ENCODE results near the gene CDK16. TPM values are rescaled to one million over a fixed set of nuclear protein-coding genes. Genes with fewer than 3 reads are reported as not detected.

CDK16 gene
- total and polyA plus RNA-seq, 2 of the 13 experiments (the other 11 are each of a cell fraction or from before 2014, with no cell fraction given): 64.5 to 225 TPM

GRCh38 chrX:47193475-47194193, 24.8 kb upstream of the CDK16 start, which contains the start of gene UBA1:
Gene UBA1, plus strand, starts transcription at chrX:47193829. Its CDS starts 4,974 bp downstream, at chrX:47198803.
- in situ Hi-C loops (cut with HindIII; ENCODE audit: extremely low pct_ligation_motif_present, low pct_unique_long_range_greater_than_20kb): loop anchor here (5.0 kb wide), 2 partner anchors 194 to 329 kb away; no protein-coding TSS in a partner anchor
- H3K4me2 ChIP-seq (ENCODE audit: low read depth, low read length): peak within 1 kb of the TSS; percentile 75
- H3K79me2 ChIP-seq (ENCODE audit: insufficient read depth, low read length): peaks cover 44% of the 10 kb centered on the region
- H2AFZ ChIP-seq (ENCODE audit: low read length): no peak within 1 kb of the TSS
- peak; percentile 72 for ATAC-seq
- ChIA-PET CTCF (ENCODE audit: low intra/inter-chr PET ratio, low total read pairs) (interaction anchor here (1.2 to 1.6 kb wide), 3 partner anchors 119 to 330 kb away, joined by 5 to 6 read pairs (median 5); no protein-coding TSS in a partner anchor), POLR2A (interaction anchor here (0.8 to 1.0 kb wide), 6 partner anchors 24 to 330 kb away, joined by 3 to 6 read pairs (median 3); partner anchors contain the start of gene USP11)
- H4K20me1 ChIP-seq (ENCODE audit: insufficient read depth, low read length): peaks cover 6% of the 10 kb centered on the region
- intact Hi-C loops (cut with micrococcal nuclease; ENCODE audit: unreplicated experiment): loop anchor here (1.0 to 2.0 kb wide), 2 partner anchors 119 to 191 kb away; no protein-coding TSS in a partner anchor
- DNase-seq (ENCODE audit: low spot score): peak; percentile 90
- H3K27ac ChIP-seq (ENCODE audit: extremely low read length, insufficient read depth, low read length): peak within 1 kb of the TSS; percentile 79
- H3K9me3 ChIP-seq (ENCODE audit: low read length): no peaks in the 10 kb centered on the region
- H3K4me1 ChIP-seq (ENCODE audit: insufficient read depth, low read length): peaks cover 56% of the 10 kb centered on the region
- H3K27me3 ChIP-seq (ENCODE audit: control insufficient read depth in 1 of 2, insufficient read depth in 2 of 2, low read length in 2 of 2): no peaks in the 10 kb centered on the region; a peak in 1 of 5 replicates
- peak within 1 kb of the TSS; percentile 95 for H3K9ac ChIP-seq (ENCODE audit: insufficient read depth, low read depth, low read length)
- WGBS (ENCODE audit: low lambda C conversion rate): 10% methylated on average over 8 of the region's 50 CpGs
- no TSS peak for BruUV-seq (replicated peaks)
- H3K4me3 ChIP-seq (replicated peaks in 1 of 3; ENCODE audit: insufficient read depth in 1 of 3, low read depth in 2 of 3, low read length in 3 of 3): peak within 1 kb of the TSS; percentile 68 to 83 (median 74)
- FAIRE-seq: peak; percentile 90
- H3K36me3 ChIP-seq (replicated peaks in 1 of 2; ENCODE audit: control insufficient read depth in 1 of 2, insufficient read depth in 2 of 2, low read length in 2 of 2): peaks cover 1 to 4% of the 10 kb centered on the region in 2 experiments; a peak in 2 of 5 replicates
- peak; percentile 54 for TF ChIP-seq RBM39 (IDR thresholded peaks at IDR 0.05; ENCODE audit: low read depth, low read length, poor library complexity, severe bottlenecking)
- TF ChIP-seq GABPB1 (CRISPR knock-in tag; IDR thresholded peaks at IDR 0.05): peak; percentile 68
- TF ChIP-seq ZNF251 (CRISPR knock-in tag; IDR thresholded peaks at IDR 0.05): no peak
- no peak for TF ChIP-seq SIN3B (IDR thresholded peaks at IDR 0.05; ENCODE audit: low read length)
- no peak for TF ChIP-seq ARNT2 (CRISPR knock-in tag; IDR thresholded peaks at IDR 0.05; ENCODE audit: low read depth)
- TF ChIP-seq ZBTB10 (CRISPR knock-in tag; IDR thresholded peaks at IDR 0.05; ENCODE audit: borderline replicate concordance): 0 out of 2 replicates have a peak, but pooled peaks have one; percentile 28
- no peak for TF ChIP-seq AGO1 (IDR thresholded peaks at IDR 0.05; ENCODE audit: low read depth, low read length, poor library complexity, severe bottlenecking)
- TF ChIP-seq RFXANK (CRISPR knock-in tag; IDR thresholded peaks at IDR 0.05): 0 out of 2 replicates have a peak, but pooled peaks have one; percentile 44
- TF ChIP-seq, protein P1, sequence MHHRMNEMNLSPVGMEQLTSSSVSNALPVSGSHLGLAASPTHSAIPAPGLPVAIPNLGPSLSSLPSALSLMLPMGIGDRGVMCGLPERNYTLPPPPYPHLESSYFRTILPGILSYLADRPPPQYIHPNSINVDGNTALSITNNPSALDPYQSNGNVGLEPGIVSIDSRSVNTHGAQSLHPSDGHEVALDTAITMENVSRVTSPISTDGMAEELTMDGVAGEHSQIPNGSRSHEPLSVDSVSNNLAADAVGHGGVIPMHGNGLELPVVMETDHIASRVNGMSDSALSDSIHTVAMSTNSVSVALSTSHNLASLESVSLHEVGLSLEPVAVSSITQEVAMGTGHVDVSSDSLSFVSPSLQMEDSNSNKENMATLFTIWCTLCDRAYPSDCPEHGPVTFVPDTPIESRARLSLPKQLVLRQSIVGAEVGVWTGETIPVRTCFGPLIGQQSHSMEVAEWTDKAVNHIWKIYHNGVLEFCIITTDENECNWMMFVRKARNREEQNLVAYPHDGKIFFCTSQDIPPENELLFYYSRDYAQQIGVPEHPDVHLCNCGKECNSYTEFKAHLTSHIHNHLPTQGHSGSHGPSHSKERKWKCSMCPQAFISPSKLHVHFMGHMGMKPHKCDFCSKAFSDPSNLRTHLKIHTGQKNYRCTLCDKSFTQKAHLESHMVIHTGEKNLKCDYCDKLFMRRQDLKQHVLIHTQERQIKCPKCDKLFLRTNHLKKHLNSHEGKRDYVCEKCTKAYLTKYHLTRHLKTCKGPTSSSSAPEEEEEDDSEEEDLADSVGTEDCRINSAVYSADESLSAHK (CRISPR knock-in tag; IDR thresholded peaks at IDR 0.05; ENCODE audit: borderline replicate concordance): no peak
- no peak for TF ChIP-seq ATF7-NPFF (CRISPR knock-in tag; IDR thresholded peaks at IDR 0.05; ENCODE audit: low read depth)
- TF ChIP-seq POLR2G (IDR thresholded peaks at IDR 0.05; ENCODE audit: low read depth, low read length): peak; percentile 84
- peak; percentile 64 for TF ChIP-seq PHF8 (CRISPR knock-in tag; IDR thresholded peaks at IDR 0.05)
- TF ChIP-seq CREB1 (IDR thresholded peaks at IDR 0.05): no peak
- 0 out of 2 replicates have a peak, but pooled peaks have one; percentile 21 for TF ChIP-seq CREB1 (CRISPR knock-in tag; IDR thresholded peaks at IDR 0.05)
- TF ChIP-seq, protein P2, sequence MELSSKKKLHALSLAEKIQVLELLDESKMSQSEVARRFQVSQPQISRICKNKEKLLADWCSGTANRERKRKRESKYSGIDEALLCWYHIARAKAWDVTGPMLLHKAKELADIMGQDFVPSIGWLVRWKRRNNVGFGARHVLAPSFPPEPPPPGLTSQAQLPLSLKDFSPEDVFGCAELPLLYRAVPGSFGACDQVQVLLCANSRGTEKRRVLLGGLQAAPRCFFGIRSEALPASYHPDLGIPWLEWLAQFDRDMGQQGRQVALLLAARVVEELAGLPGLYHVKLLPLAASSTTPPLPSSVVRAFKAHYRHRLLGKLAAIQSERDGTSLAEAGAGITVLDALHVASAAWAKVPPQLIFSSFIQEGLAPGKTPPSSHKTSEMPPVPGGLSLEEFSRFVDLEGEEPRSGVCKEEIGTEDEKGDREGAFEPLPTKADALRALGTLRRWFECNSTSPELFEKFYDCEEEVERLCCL (CRISPR knock-in tag; IDR thresholded peaks at IDR 0.05; ENCODE audit: borderline replicate concordance): no peak
- no peak for TF ChIP-seq KLF9 (CRISPR knock-in tag; IDR thresholded peaks at IDR 0.05; ENCODE audit: low read depth)

Measured in HepG2 (cell line).